Endodermal cell (in vitro differentiated cells): ENCODE measurements around the gene PPP2R5E. TPM values are rescaled to one million over a fixed set of nuclear protein-coding genes. Genes with fewer than 3 reads are reported as not detected.
A peak's percentile ranks its signal among the peaks of the same experiment; 100 is the strongest.

ENCODE experiments used
- DNase-seq: peaks from one replicate; pipeline ENCODE4 v3.0.0-alpha.2; 2017
- H3K27ac ChIP-seq: 2 replicates; pipeline ENCODE4 v1.5.1; 2013; ENCODE audit warnings: mild to moderate bottlenecking, low read depth, low read length, moderate library complexity
- H3K27me3 ChIP-seq: 2 replicates; pipeline ENCODE4 v1.6.1; 2013; ENCODE audit warnings: mild to moderate bottlenecking, low read length, moderate library complexity; ENCODE audit not compliant: insufficient read depth, control insufficient read depth, poor library complexity, severe bottlenecking
- H3K36me3 ChIP-seq: 2 replicates; pipeline ENCODE4 v1.7.0; 2013; ENCODE audit warnings: mild to moderate bottlenecking, low read length, moderate library complexity; ENCODE audit not compliant: control insufficient read depth, insufficient read depth
- H3K4me1 ChIP-seq: one replicate; pipeline ENCODE4 v1.7.0; 2013; ENCODE audit warnings: low read length; ENCODE audit not compliant: control insufficient read depth, insufficient read depth
- H3K4me3 ChIP-seq: 2 replicates; pipeline ENCODE4 v1.5.1; 2013; ENCODE audit warnings: mild to moderate bottlenecking, low read length, moderate library complexity
- H3K9ac ChIP-seq: 2 replicates; pipeline ENCODE4 v1.6.1; 2013; ENCODE audit warnings: mild to moderate bottlenecking, low read length, moderate library complexity; ENCODE audit not compliant: poor library complexity, severe bottlenecking; ENCODE audit errors: extremely low read depth
- H3K9me3 ChIP-seq: 2 replicates; pipeline ENCODE4 v1.6.1; 2013; ENCODE audit warnings: mild to moderate bottlenecking, low read length, moderate library complexity; ENCODE audit not compliant: control insufficient read depth
- H3K27ac Mint-ChIP-seq: 2 replicates; pipeline ENCODE4 v1.8.0; 2020; ENCODE audit warnings: mixed read lengths
- H3K27me3 Mint-ChIP-seq: 2 replicates; pipeline ENCODE4 v1.8.0; 2021; ENCODE audit warnings: mild to moderate bottlenecking, mixed read lengths; ENCODE audit not compliant: insufficient read depth
- H3K36me3 Mint-ChIP-seq: 2 replicates; pipeline ENCODE4 v1.8.0; 2020; ENCODE audit warnings: low read depth, mixed read lengths
- H3K4me1 Mint-ChIP-seq: 2 replicates; pipeline ENCODE4 v1.8.0; 2020; ENCODE audit warnings: mixed read lengths
- H3K4me3 Mint-ChIP-seq: 2 replicates; pipeline ENCODE4 v1.8.0; 2020; ENCODE audit warnings: mild to moderate bottlenecking, moderate library complexity, mixed read lengths
- H3K9me3 Mint-ChIP-seq: 2 replicates; pipeline ENCODE4 v1.8.0; 2020; ENCODE audit warnings: mild to moderate bottlenecking, mixed read lengths
- WGBS, 2 experiments: methylation state at CpG; one replicate each; pipeline versions ENCODE4 v1.1.5 to v1.1.7; 2013; ENCODE audit warnings: missing lambda C conversion rate in 2 of 2, mixed read lengths in 1 of 2; ENCODE audit not compliant: insufficient coverage in 1 of 2, insufficient read length in 1 of 2; 5-methylcytosine and 5-hydroxymethylcytosine counted together
- total RNA-seq, 2 donors: library from RNA; stranded (reverse); fragmentation: NEBNext Ultra II Directional in 1 of 2; extraction: Animal tissue kit (Norgen Biotek cat#: 25700) in 1 of 2; gene quantifications; 2 replicates in 1 of 2; 3 replicates in 1 of 2; pipeline ENCODE4 v1.2.1, GENCODE V29; 2021
- TF ChIP-seq, protein P1 (sequence below): fragments of 200-600 bp; sonication (generic); conservative IDR thresholded peaks from 2 replicates; pipeline ENCODE4 v1.5.0; 2021; ENCODE audit warnings: antibody characterized with exemption, mild to moderate bottlenecking

PPP2R5E gene
- total RNA-seq, 2 donors from 2014 or later = 61.1 to 63.8 TPM

DNA sequence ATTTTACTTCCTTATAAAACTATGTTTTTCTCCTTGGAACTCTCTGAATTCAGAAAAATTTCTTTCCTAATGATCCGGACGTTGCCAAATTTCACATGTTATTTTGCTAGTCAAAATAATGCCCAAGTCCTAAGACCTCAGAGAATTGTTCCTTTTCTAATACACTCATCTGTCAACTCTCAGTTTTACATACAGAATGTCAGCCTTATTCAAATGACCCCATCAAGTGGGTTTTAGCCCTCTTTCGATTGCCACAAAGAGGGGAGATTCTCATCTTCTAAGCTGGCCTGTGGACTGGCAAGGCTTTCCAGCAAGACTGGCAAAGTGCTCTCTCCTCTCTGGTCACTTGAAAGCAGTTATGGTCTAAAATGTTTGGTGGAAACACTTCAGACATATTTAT is 125.2 kb downstream of the PPP2R5E start:
- H3K27ac Mint-ChIP-seq = peak overlapping the region; percentile 48
- H3K4me1 Mint-ChIP-seq = no peaks in the 10 kb centered on the region
- H3K9me3 ChIP-seq = no peaks in the 10 kb centered on the region
- peaks cover 63% of the 10 kb centered on the region for H3K36me3 ChIP-seq
- no peak overlapping the region for H3K27ac ChIP-seq
- no peaks in the 10 kb centered on the region for H3K27me3 Mint-ChIP-seq
- no peak overlapping the region for H3K4me3 Mint-ChIP-seq
- no peak overlapping the region for H3K9ac ChIP-seq
- WGBS, 2 experiments = 92 to 100% methylated on average over 2 to 3 of the region's 3 CpGs
- H3K4me1 ChIP-seq = no peaks in the 10 kb centered on the region
- TF ChIP-seq, protein P1, sequence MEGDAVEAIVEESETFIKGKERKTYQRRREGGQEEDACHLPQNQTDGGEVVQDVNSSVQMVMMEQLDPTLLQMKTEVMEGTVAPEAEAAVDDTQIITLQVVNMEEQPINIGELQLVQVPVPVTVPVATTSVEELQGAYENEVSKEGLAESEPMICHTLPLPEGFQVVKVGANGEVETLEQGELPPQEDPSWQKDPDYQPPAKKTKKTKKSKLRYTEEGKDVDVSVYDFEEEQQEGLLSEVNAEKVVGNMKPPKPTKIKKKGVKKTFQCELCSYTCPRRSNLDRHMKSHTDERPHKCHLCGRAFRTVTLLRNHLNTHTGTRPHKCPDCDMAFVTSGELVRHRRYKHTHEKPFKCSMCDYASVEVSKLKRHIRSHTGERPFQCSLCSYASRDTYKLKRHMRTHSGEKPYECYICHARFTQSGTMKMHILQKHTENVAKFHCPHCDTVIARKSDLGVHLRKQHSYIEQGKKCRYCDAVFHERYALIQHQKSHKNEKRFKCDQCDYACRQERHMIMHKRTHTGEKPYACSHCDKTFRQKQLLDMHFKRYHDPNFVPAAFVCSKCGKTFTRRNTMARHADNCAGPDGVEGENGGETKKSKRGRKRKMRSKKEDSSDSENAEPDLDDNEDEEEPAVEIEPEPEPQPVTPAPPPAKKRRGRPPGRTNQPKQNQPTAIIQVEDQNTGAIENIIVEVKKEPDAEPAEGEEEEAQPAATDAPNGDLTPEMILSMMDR = no peak
- DNase-seq = no peak
- H3K9me3 Mint-ChIP-seq = no peaks in the 10 kb centered on the region
- no peaks in the 10 kb centered on the region for H3K27me3 ChIP-seq
- H3K4me3 ChIP-seq = no peak overlapping the region
- peaks cover 35% of the 10 kb centered on the region for H3K36me3 Mint-ChIP-seq

DNA sequence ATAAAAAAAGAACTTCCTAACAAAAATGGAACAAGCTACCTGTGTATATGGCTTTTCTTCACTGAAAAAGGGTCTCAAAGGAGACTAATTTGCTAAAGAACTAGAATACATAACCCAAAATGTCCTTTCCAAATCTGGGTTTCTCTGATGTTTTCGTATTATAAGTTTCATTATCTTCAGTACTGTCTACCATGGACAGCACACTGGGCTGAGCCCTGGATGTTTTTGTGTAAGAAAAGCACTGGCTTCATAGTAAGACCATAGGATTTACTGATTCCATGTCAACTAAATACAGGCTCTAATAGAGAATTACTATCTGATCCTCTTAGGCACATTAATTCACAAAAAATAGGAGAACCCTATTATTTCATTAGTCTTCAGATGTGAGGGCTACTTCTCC is 130.2 kb downstream of the PPP2R5E start:
- peaks cover 61% of the 10 kb centered on the region for H3K36me3 ChIP-seq
- H3K4me3 ChIP-seq = no peak overlapping the region
- no peak overlapping the region for H3K4me3 Mint-ChIP-seq
- no peak overlapping the region for H3K27ac Mint-ChIP-seq
- no peaks in the 10 kb centered on the region for H3K4me1 Mint-ChIP-seq
- H3K9ac ChIP-seq = no peak overlapping the region
- TF ChIP-seq, protein P1 = no peak
- peaks cover 27% of the 10 kb centered on the region for H3K36me3 Mint-ChIP-seq
- H3K27me3 ChIP-seq = no peaks in the 10 kb centered on the region
- no peaks in the 10 kb centered on the region for H3K9me3 Mint-ChIP-seq
- no peak for DNase-seq
- H3K27me3 Mint-ChIP-seq = no peaks in the 10 kb centered on the region
- WGBS, 2 experiments = 100% methylated on average over 1 of the region's 1 CpG
- H3K27ac ChIP-seq = no peak overlapping the region
- H3K4me1 ChIP-seq = no peaks in the 10 kb centered on the region
- no peaks in the 10 kb centered on the region for H3K9me3 ChIP-seq

GRCh38 chr14:63406333-63406732 is 136.8 kb downstream of the PPP2R5E start:
- peaks cover 2% of the 10 kb centered on the region for H3K4me1 Mint-ChIP-seq
- no peaks in the 10 kb centered on the region for H3K27me3 ChIP-seq
- peaks cover 17% of the 10 kb centered on the region for H3K36me3 Mint-ChIP-seq
- H3K9me3 ChIP-seq = no peaks in the 10 kb centered on the region
- no peaks in the 10 kb centered on the region for H3K4me1 ChIP-seq
- H3K27ac Mint-ChIP-seq = no peak overlapping the region
- peaks cover 34% of the 10 kb centered on the region for H3K36me3 ChIP-seq
- H3K9me3 Mint-ChIP-seq = no peaks in the 10 kb centered on the region
- no peak overlapping the region for H3K9ac ChIP-seq
- no peak overlapping the region for H3K4me3 ChIP-seq
- no peak for DNase-seq
- TF ChIP-seq, protein P1 = no peak
- WGBS, 2 experiments = 95 to 96% methylated on average over 8 to 9 of the region's 9 CpGs
- H3K4me3 Mint-ChIP-seq = no peak overlapping the region
- no peaks in the 10 kb centered on the region for H3K27me3 Mint-ChIP-seq
- H3K27ac ChIP-seq = no peak overlapping the region
